WTC11 (cell line): ENCODE measurements around the gene MRO. TPM values are rescaled to one million over a fixed set of nuclear protein-coding genes. Genes with fewer than 3 reads are reported as not detected.

ENCODE experiments used
- ATAC-seq: fragments of 200-7000 bp; cut with Tn5 transposase; 2 replicates; pipeline ENCODE4 v1.10.0; 2021; ENCODE audit warnings: mild to moderate bottlenecking, moderate library complexity
- CTCF ChIA-PET: fragments of 300-600 bp; sonication (Branson Sonifier 250); formaldehyde crosslinking; loops from one replicate; lab custom pipeline; 2021; ENCODE audit warnings: antibody characterized with exemption; lab: Charles Lee
- POLR2A ChIA-PET: fragments of 350-600 bp; sonication (Branson Sonifier 250); formaldehyde crosslinking; loops from one replicate; lab custom pipeline; 2021; ENCODE audit warnings: antibody characterized with exemption; lab: Charles Lee
- DNase-seq: peaks from one replicate; pipeline ENCODE4 v3.0.0; 2021; ENCODE audit warnings: low spot score
- H3K27ac Mint-ChIP-seq: 2 replicates; pipeline ENCODE4 v1.8.0; 2021; ENCODE audit warnings: mixed read lengths
- H3K27me3 Mint-ChIP-seq: 2 replicates; pipeline ENCODE4 v1.8.0; 2021; ENCODE audit warnings: low read depth, mild to moderate bottlenecking, moderate library complexity, mixed read lengths
- H3K36me3 Mint-ChIP-seq: 2 replicates; pipeline ENCODE4 v1.8.0; 2021; ENCODE audit warnings: mixed read lengths
- H3K4me1 Mint-ChIP-seq: 2 replicates; pipeline ENCODE4 v1.8.0; 2022; ENCODE audit warnings: mixed read lengths
- H3K4me3 Mint-ChIP-seq: 2 replicates; pipeline ENCODE4 v1.8.0; 2021; ENCODE audit warnings: mild to moderate bottlenecking, moderate library complexity, mixed read lengths
- H3K9me3 Mint-ChIP-seq: 2 replicates; pipeline ENCODE4 v1.8.0; 2021; ENCODE audit warnings: mixed read lengths
- AFF4 ChIP-seq: sonication (generic); formaldehyde crosslinking; IDR thresholded peaks from 2 replicates; pipeline ENCODE4 v1.8.1; 2023; ENCODE audit warnings: mild to moderate bottlenecking, missing genetic modification reagents, borderline replicate concordance
- AR ChIP-seq: fragments of 250-450 bp; sonication (Bioruptor Pico); IDR thresholded peaks from 2 replicates; pipeline ENCODE4 v1.9.0; 2021; ENCODE audit warnings: mild to moderate bottlenecking
- ARID4B ChIP-seq: sonication (generic); formaldehyde crosslinking; IDR thresholded peaks from 2 replicates; pipeline ENCODE4 v1.8.0; 2023; ENCODE audit warnings: missing genetic modification reagents, mild to moderate bottlenecking, borderline replicate concordance
- ATF1 ChIP-seq: sonication (generic); formaldehyde crosslinking; IDR thresholded peaks from 2 replicates; pipeline ENCODE4 v1.8.1; 2023; ENCODE audit warnings: mild to moderate bottlenecking, moderate library complexity, missing genetic modification reagents
- ATF6 ChIP-seq: sonication (generic); formaldehyde crosslinking; IDR thresholded peaks from 2 replicates; pipeline ENCODE4 v1.8.1; 2023; ENCODE audit warnings: mild to moderate bottlenecking, missing genetic modification reagents
- ELF4 ChIP-seq: sonication (generic); formaldehyde crosslinking; IDR thresholded peaks from 2 replicates; pipeline ENCODE4 v1.8.1; 2022; ENCODE audit warnings: low read depth, mild to moderate bottlenecking, moderate library complexity, missing genetic modification reagents
- ESRRA ChIP-seq: sonication (generic); formaldehyde crosslinking; IDR thresholded peaks from 2 replicates; pipeline ENCODE4 v1.8.1; 2022; ENCODE audit warnings: mild to moderate bottlenecking, missing genetic modification reagents, borderline replicate concordance
- FOXP1 ChIP-seq: sonication (generic); formaldehyde crosslinking; IDR thresholded peaks from 2 replicates; pipeline ENCODE4 v1.8.0; 2022; ENCODE audit warnings: missing genetic modification reagents, mild to moderate bottlenecking, moderate library complexity, borderline replicate concordance
- JUN ChIP-seq: sonication (generic); formaldehyde crosslinking; IDR thresholded peaks from 2 replicates; pipeline ENCODE4 v1.8.0; 2023; ENCODE audit warnings: mild to moderate bottlenecking, missing genetic modification reagents
- KAT7 ChIP-seq: sonication (generic); formaldehyde crosslinking; IDR thresholded peaks from 2 replicates; pipeline ENCODE4 v1.8.1; 2023; ENCODE audit warnings: missing genetic modification reagents, mild to moderate bottlenecking, borderline replicate concordance
- MXD4 ChIP-seq: fragments of 250-450 bp; sonication (Bioruptor Pico); IDR thresholded peaks from 2 replicates; pipeline ENCODE4 v1.8.0; 2021; ENCODE audit warnings: mild to moderate bottlenecking, moderate library complexity, borderline replicate concordance
- TEAD1 ChIP-seq: sonication (generic); formaldehyde crosslinking; IDR thresholded peaks from 2 replicates; pipeline ENCODE4 v1.8.0; 2022; ENCODE audit warnings: mild to moderate bottlenecking, missing genetic modification reagents
- ZNF138 ChIP-seq: sonication (generic); formaldehyde crosslinking; conservative IDR thresholded peaks from 2 replicates; pipeline ENCODE4 v1.8.1; 2022; ENCODE audit warnings: mild to moderate bottlenecking, moderate library complexity, missing genetic modification reagents
- ZNF232 ChIP-seq: sonication (generic); formaldehyde crosslinking; IDR thresholded peaks from 2 replicates; pipeline ENCODE4 v1.8.0; 2022; ENCODE audit warnings: mild to moderate bottlenecking, missing genetic modification reagents
- ZNF423 ChIP-seq: fragments of 250-450 bp; sonication (Bioruptor Pico); IDR thresholded peaks from 2 replicates; pipeline ENCODE4 v2.1.2; 2022; ENCODE audit warnings: mild to moderate bottlenecking, moderate library complexity
- ZNF425 ChIP-seq: fragments of 250-450 bp; sonication (Bioruptor Pico); conservative IDR thresholded peaks from 2 replicates; pipeline ENCODE4 v1.9.0; 2021; ENCODE audit warnings: mild to moderate bottlenecking
- ZNF512 ChIP-seq: sonication (generic); formaldehyde crosslinking; IDR thresholded peaks from 2 replicates; pipeline ENCODE4 v1.8.1; 2022; ENCODE audit warnings: missing genetic modification reagents, borderline replicate concordance
- total RNA-seq: library from RNA; stranded (reverse); gene quantifications from 3 replicates; pipeline ENCODE4 v1.2.3, GENCODE V29; 2021

Gene MRO
- total RNA-seq, 1 experiment from 2014 or later: 2.1 TPM

GRCh38 chr18:50859793-50860555 is 40.2 kb upstream of the MRO start:
- Mint-ChIP-seq H3K4me1 (no peaks in the 10 kb centered on the region), H3K27me3 (peaks cover 2% of the 10 kb centered on the region; the same call in 1 of the 2 replicates), H3K9me3 (no peaks in the 10 kb centered on the region), H3K27ac (no peak overlapping the region), H3K36me3 (no peaks in the 10 kb centered on the region), H3K4me3 (no peak overlapping the region)
- POLR2A ChIA-PET: no interaction called here
- TF ChIP-seq AFF4: no peak
- TF ChIP-seq ATF1 (CRISPR knock-in tag): no peak
- TF ChIP-seq JUN (CRISPR knock-in tag): no peak
- CTCF ChIA-PET: no interaction called here
- ATAC-seq (no peak), DNase-seq (no peak)

GRCh38 chr18:50857694-50858093 is 37.9 kb upstream of the MRO start:
- ChIA-PET POLR2A (no interaction called here), CTCF (no interaction called here)
- Mint-ChIP-seq H3K9me3 (peaks cover 6% of the 10 kb centered on the region), H3K4me1 (peaks cover 8% of the 10 kb centered on the region), H3K36me3 (no peaks in the 10 kb centered on the region), H3K27me3 (peaks cover 2% of the 10 kb centered on the region; the same call in 1 of the 2 replicates), H3K27ac (no peak overlapping the region), H3K4me3 (no peak overlapping the region)
- ATAC-seq (no peak; the same call in 1 of the 2 replicates), DNase-seq (no peak)
- TF ChIP-seq ARID4B (CRISPR knock-in tag) (no peak), AR (CRISPR knock-in tag) (no peak), FOXP1 (no peak), KAT7 (CRISPR knock-in tag) (no peak), ZNF232 (CRISPR knock-in tag) (no peak), TEAD1 (no peak), ZNF138 (CRISPR knock-in tag) (no peak), ELF4 (CRISPR knock-in tag) (no peak), ESRRA (CRISPR knock-in tag) (no peak), ZNF425 (CRISPR knock-in tag) (no peak), ZNF512 (CRISPR knock-in tag) (no peak), MXD4 (CRISPR knock-in tag) (no peak), ZNF423 (no peak), ATF6 (CRISPR knock-in tag) (no peak)
